HG02678 (cell line): Measurements from ENCODE around the gene DBP.
A peak's percentile ranks its signal among the peaks of the same experiment; 100 is the strongest.
"Not testable (repeated sequence)": the region's sequence is repeated elsewhere in the genome, so short reads cannot be mapped to it uniquely, and the experiment has no call there.

Source experiments
- ATAC-seq: cut with Tn5 transposase; IDR thresholded peaks from one replicate; pipeline ENCODE4 v1.9.1; 2021; ENCODE audit warnings: mild to moderate bottlenecking, moderate library complexity; ENCODE audit not compliant: unreplicated experiment

Gene DBP

DNA sequence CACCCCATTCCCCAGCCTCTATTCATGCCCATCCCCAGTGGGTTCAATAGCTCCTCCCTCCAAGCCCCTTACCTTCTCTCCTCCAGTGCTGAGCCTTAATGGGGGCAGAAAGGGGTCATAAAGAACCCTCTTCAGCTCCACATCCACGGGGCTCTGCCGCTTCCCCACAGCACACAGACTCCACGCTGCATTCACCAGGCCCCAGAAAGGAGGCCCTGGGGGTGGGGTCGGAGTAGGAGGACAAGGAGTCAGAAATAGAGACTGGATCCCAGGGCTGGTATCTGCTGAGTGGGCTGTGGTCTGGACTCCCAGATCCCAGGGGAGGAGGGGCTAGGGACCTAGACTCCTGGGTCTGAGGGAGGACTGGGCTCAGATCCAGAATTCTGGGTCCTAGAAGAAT lies 7.2 kb upstream of the DBP start:
- no peak for ATAC-seq

DNA sequence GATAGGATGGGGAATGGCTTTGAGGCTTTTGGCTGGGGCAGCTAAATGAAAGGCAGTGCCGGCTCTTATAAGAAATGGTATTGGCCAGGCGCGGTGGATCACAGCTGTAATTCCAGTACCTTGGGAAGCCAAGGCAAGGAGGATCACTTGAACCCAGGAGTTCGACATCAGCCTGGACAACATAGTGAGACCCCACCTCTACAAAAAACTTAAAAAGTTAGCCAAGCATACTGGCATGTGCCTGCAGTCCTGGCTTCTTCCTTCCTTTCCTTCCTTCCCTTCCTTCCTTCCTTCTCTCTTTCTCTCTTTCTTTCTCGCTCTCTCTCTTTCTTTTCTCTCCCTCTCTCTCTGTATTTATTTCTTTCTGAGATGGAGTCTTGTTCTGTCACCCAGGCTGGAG lies 5.7 kb upstream of the DBP start:
- no peak for ATAC-seq

- ATAC-seq: no peak
Measured at GRCh38 chr19:48641850-48642249, 4.7 kb upstream of the DBP start.

DNA sequence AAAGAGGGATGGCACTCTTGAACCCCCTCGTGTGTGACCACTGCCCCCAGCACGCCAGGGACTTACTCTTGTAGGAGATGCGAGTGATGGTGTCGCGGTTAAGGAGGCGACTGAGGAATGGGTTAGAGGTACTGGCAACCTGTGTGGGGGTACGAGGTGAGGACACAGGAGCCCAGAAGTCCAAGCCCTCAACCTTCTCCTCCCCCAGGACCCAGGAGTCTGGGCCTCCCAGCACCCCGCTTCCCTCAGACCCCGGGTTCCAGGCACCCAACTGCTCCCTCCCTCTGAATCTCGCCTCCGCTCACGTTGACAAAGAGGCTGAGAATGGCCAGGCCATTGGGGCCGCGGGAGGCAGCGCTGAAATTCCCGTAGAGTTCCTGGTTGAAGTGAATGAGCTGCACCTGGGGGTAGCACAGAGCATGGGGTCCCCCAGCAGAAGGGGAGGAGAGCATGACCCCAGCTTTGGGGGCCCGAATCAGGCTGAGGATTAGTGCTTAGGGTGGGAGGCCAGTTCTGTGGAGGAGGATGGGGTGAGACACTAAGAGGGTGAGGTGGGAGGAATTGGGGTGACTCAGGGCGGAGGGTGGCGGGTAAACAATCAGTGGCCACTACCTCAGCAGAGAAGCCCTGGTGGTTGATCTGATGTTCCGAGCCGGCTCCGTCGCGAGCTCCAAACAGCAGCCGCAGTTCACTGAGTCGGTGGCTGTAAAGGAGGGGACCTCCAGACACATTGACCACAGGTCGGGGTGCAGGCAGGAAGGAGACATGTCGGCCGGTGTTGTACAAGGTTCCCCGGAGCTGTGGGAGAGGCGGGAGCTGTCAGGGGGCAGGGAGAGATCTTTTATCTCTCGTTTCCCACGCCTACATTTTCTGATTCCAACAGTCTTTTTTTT lies 2.5 kb upstream of the DBP start:
- no peak for ATAC-seq

- no peak for ATAC-seq
Measured at GRCh38 chr19:48638831-48639381, 1.7 kb upstream of the DBP start.

DNA sequence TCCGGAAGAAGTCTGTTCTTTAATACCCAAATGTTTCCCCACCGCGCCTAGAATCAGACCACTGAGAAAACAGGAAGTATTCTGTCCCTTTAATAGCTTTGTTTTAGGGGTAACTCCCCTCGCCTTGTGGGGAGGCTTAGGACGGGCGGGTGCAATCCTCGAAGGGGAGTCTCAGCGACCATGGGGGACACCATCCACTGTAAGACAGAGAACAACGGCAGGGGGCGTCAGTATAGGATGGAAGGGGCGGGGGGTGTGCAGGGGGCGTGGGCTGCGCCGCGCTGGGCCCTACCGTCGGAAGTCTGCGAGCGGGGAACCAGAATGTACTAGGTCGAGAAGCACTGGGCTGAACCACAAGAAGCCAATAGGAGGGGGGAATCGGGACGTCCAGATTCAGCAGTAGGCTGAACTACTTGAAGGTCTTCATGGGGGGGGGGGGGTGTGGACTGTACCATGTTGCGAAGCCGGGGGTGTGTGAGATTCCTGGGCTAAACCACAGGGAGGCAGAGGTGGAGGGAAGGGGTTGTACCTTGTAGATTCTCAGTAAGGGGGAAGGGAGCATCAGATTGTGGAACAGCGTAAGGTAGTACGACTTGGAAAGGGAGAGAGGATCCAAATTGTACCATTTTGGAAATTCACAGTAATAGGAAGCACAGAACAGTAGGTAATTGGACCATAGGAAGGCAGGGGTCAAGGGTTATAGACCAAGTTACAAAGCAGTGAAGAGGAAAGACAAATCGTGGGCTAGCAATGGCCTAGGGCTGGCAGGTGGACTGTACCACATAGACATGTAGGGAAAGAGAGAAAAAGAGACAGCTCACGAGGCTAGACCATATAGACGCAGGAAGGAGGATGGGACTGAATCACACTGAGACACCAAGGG lies 1.0 kb upstream of the DBP start:
- peak; percentile 21 for ATAC-seq

DNA sequence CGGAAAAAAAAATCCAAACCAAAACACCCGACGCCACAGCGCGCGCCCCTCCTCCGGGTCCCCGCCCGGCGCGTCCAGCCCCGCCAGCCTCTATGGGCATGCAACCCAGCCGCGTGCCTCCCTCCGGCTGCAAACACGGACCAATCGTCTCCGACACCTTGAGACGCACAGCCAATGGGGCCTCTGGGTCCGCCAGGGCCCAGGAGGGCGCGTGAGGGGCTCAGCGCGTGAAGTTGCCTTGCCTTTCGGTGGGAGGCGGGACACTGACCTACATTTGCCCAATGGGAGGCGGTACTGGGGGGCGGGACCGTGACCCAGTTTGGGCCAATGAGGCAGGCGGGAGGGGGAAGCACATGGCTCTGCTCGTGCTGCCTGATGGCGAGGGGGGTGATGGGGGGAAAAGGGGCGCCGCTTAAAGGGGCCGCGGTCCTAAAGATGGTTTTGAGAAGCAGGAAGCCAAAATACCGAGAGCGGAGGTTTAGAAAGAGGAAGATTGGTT lies 319 bp upstream of the DBP start:
- peak; percentile 75 for ATAC-seq

DNA sequence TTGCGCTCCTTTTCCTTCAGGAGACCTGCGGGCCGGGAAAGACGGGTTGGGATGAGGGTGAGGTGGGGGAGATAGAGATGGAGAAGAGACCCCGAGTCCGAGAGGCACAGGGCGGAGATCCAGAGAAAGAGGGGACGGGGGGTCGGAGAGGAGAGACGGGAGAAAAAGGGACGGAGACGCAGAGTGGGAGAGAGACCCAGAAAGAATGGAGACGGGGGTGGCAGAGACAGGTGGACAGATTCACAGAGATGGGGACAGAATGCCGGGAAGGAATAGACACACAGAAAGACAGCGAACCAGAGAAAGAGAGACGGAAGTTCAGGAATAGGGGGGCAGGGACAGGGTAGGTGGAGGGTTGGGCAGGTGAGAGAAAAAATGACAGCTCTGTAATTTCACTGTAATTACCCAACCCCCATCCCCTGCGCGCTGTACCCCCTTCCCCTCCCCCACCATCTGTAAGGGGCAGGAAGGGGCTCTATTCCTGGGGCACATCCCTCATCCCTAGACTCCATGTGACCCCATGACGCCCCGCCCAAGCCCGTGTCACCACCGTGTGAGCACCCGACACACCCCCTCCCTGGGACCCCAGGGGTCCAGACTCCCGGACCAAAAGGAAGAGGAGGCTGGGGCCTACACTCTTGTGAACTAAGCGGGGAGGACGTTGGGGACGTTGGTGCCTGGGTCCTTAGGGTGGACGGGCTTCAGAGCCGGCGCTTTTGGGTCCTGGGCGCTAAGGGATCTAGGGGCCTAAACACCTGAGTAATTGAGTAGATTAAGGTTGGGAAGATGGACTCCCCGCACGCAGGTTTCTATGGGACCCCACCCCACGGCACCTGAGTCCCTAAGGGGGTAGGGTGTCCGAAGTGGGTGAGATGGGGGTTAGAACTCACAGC lies 967 bp downstream of the DBP start:
- no peak for ATAC-seq

DNA sequence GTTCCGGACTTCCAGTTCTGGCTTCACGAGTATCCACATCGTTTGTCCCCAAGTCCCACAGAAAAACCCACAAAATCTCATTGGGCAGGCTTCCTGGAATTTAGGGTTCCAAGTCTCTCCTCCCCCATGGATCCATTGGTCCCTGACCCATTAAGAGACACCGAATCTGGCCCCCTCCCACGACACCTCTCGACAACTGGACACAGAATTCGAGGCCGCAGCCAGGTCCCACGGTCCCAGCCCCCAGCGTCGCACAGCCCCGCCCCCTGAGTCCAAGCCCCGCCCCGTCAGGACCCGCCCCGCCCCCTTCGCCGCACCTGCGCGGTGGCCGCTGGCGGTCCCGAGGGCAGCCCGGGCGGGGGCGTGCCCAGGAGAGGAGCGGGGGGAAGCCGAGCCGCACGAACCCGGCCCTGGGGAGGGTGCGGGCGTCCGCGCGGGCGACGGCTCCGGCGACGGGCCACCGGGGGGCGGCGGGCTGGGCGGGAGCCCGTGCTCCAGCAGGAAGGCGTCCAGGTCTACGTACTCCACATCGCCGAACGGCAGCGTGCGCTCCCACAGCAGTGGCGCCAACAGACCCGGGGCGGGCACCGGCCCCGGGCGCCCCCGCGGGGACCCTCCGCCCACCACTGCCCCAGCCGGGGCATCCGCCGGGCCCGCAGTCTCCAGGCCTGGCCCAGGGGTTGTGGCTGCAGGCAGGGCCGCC lies 1.8 kb downstream of the DBP start:
- ATAC-seq: no peak

DNA sequence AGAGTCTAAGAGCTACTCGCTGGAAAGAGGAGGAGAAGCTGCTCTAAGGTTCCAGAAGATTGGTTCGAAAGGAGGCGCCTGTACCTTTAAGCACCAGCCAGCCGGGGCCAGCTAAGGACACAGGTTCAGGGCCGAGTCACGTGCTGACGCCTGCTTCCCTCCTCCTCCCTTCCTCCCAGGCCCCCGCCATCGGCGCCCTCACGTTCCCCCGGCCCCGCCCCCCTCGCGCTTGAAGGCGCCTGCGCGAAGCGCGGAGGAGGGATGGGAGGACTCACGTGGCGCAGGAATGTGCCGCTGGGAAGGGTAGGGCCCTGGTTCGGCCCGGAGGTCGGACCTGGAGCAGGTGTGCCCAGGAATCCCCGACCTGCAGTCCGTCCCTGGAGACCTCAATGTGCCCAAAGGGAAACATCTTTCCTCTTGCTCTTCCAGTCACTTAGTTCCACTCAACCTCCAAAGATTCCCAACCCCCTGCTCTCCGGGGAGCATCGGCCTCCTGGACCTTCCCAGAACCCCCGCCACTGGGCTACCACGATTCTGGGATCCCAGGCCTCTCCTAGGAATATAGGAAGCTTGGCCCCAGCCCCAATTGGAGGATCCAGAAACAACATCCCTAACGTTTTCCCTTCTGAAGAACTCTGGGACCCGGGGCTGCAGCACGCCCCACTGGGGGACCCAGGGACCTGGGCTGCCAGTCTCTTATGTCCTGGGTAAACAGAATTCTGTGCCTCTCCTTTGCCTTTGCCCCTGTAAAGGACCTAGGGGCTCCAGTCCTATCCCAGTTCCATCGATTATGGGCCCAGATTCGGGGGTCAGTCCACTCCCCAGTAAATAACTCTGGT lies 2.5 kb downstream of the DBP start:
- no peak for ATAC-seq

DNA sequence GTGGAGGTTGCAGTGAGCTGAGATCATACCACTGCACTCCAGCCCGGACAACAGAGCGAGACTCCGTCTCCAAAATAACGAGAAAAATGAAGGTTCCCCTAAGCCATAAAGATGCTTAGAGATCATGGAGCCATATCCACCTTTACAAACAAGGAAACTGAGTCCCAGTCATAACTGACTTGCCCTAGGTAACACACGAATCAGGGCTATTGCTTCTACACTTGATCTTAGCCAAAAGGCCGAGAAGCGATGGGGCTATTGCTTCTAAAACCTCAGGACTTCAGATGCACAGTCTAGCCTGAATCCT lies 3.2 kb downstream of the DBP start:
- no peak for ATAC-seq

- no peak for ATAC-seq
Measured at GRCh38 chr19:48633148-48634035, 3.8 kb downstream of the DBP start.

- no peak for ATAC-seq
Measured at GRCh38 chr19:48632692-48633147, 4.5 kb downstream of the DBP start.

DNA sequence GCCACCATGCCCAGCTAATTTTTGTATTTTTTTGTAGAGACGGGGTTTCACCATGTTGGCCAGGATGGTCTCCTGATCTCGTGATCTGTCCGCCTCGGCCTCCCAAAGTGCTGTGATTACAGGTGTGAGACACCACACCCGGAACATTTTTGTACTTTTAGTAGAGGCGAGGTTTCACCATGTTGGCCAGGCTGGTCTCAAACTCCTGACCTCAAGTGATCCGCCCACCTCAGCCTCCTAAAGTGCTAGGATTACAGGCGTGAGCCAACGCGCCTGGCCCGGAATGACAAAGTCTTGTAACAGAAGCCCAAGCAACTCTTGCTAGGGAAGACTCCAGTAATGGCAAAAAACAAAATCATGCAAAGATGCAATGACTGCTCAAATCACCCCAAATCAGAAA lies 4.9 kb downstream of the DBP start:
- not testable (repeated sequence) for ATAC-seq

GRCh38 chr19:48631225-48631624 lies 6.0 kb downstream of the DBP start:
- ATAC-seq: no peak

DNA sequence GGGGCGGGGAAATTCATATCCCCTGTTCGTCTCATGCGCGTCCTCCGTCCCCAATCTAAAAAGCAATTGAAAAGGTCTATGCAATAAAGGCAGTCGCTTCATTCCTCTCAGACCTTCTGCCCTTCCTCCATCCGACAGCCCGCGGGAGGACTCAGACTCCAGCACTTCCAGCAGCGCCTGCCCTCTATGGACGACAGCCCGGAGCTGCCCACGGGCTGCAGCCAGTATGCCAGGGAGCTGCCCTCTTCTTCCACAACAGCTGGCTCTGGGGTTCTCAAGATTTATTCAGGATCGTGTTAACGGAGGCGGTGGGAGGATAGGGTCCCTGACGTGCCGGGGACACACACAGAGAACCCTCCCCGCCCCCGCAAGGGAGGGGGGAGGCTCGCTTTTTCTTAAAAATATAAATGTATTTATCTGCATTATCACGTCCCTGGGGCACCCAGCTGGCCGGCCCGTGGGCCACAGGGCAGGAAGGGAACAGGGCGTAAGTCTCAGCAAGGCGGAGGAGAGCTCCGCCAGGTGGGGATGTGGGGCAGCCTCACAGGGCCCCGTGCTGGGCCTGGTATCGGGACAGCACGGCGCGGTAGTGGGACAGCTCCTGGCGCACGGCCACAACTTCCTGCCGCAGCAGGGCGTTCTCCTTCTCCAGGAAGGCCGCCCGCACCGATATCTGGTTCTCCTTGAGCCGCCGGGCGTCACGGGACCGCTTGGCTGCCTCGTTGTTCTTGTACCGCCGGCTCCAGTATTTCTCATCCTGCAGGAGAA lies 6.7 kb downstream of the DBP start:
- ATAC-seq: no peak

DNA sequence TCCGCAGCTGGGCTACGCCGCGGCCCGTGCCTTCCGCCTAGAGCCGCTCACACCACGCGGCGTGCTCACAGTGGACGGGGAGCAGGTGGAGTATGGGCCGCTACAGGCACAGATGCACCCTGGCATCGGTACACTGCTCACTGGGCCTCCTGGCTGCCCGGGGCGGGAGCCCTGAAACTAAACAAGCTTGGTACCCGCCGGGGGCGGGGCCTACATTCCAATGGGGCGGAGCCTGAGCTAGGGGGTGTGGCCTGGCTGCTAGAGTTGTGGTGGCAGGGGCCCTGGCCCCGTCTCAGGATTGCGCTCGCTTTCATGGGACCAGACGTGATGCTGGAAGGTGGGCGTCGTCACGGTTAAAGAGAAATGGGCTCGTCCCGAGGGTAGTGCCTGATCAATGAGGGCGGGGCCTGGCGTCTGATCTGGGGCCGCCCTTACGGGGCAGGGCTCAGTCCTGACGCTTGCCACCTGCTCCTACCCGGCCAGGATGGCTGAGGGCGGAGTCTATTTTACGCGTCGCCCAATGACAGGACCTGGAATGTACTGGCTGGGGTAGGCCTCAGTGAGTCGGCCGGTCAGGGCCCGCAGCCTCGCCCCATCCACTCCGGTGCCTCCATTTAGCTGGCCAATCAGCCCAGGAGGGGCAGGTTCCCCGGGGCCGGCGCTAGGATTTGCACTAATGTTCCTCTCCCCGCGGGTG lies 7.4 kb downstream of the DBP start:
- no peak for ATAC-seq
